HG02623 (cell line): Measurements from ENCODE around the gene OR4C45.
"Not testable (repeated sequence)": the region's sequence is repeated elsewhere in the genome, so short reads cannot be mapped to it uniquely, and the experiment has no call there.

ENCODE experiments used
- ATAC-seq: cut with Tn5 transposase; IDR thresholded peaks from one replicate; pipeline ENCODE4 v1.9.1; 2021; ENCODE audit warnings: moderate library complexity; ENCODE audit not compliant: unreplicated experiment

OR4C45 gene

DNA sequence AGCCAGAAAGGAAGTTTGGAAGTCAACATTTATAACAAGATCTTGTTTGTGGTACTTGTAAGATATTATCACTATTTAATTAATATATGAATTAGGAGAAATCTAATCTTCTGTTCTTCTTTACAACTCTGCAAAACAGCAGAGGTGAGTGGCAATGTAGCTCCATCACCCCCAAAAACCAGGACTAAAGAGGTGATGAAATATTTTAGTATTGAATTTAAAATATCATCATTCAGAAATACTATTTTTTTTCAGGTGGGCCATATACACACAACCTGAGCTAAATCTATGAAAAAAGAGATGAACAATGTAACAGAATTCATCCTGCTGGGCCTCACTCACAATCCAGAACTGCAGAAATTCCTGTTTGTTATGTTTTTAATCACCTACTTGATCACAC is at the start of gene OR4C45:
TSS of gene OR4C45 (plus strand) at position 301 of the 400 bp plus-strand sequence.
- ATAC-seq, result no peak

GRCh38 chr11:49995565-49995964 is 37.1 kb upstream of the OR4C45 start:
- no peak for ATAC-seq

- ATAC-seq, result no peak
Observed at GRCh38 chr11:50030193-50030592, 2.5 kb upstream of the OR4C45 start.

- not testable (repeated sequence) for ATAC-seq
Observed at GRCh38 chr11:50036239-50036638, 3.6 kb downstream of the OR4C45 start.

DNA sequence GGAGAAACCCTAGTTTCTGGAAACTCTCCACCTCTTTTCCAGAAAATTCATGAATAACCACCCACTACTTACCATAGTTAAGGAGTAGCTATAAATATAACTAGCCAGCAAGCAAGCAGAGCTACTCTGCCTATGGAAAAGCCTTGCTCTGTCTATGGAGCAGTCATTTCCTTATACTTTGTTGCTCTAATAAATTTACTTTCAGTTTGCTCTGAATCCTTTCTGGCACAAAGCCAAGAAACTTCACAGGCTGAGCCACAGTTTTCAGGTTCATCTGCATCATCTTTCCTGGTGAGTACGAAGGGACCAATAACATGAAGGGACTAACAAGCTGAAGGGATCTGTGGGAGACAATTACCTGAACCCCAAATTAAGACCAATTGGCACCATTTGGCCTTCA is 4.6 kb downstream of the OR4C45 start:
- no peak for ATAC-seq

DNA sequence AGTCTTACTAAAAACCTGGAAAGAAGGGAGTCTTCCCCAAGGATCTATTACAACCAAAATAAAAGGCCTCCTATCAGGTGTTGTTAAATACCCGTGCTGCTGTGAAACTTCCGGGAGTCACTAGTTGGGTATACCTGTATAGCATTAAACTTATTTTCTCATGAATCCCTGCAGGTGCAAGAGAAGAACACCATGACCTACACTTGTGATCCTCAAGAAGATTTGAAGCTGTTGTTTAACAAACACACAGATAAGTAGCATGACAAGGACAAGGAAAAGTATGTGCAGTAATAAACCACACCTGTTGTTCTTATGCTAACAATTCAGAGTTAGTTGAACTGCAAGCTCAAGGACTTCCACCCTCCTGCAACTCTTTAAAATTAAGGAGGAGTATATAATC is 12.0 kb downstream of the OR4C45 start:
- no peak for ATAC-seq

GRCh38 chr11:50063056-50063455 is 30.4 kb downstream of the OR4C45 start:
- ATAC-seq, result not testable (repeated sequence)

GRCh38 chr11:50070389-50070788 is 37.7 kb downstream of the OR4C45 start:
- ATAC-seq, result no peak

- no peak for ATAC-seq
Observed at GRCh38 chr11:50071584-50072225, 39.0 kb downstream of the OR4C45 start.

GRCh38 chr11:50072226-50073112 is 39.8 kb downstream of the OR4C45 start:
- ATAC-seq, result no peak

DNA sequence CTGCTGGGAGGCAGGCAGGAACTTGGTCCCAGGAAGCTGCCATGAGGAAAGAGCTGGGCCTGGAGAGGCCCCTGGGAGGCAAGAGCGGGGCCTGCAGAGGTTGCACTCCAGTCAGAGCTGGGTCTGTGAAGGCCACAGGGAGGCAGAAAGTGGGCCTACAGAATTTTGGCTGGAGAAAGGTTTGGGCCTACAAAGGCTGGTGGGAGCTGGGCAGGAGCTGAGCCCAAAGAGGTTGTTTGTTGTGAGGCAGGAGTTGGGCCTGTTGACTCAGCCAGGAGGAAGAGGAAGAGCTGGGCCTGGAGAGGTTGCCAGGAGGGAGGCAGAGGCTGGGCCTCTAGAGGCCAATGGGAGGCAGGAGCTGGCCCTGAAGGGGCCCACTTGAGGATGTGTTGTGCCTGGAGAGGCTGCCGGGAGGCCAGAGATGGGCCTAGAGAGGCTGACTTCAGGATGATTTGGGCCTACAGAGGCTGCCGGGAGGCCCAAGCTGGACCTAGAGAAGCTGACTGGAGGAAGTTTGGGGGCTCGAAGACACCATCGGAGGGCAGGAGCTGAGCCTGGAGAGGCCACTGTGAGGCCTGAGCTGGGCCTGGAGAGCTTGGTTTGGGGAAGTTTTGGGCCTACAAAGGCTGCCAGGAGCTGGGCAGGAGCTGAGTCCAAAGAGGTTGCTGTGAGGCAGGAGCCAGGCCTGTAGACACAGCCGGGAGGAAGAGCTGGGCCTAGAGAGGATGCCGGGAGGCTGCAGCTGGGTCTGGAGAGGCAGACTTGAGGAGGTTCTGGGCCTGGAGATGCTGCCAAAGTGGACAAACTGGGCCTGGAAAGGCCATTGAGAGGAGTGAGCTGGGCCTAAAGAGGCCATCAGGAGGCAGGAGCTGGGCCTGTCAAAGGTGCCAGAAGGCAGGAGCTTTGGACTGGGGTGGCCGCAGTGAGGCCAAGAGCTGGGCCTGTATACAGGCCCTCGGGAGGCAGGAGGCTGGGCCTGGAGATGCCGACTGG is 40.7 kb downstream of the OR4C45 start:
- ATAC-seq, result no peak

- ATAC-seq, result no peak
Observed at GRCh38 chr11:50074161-50074560, 41.5 kb downstream of the OR4C45 start.

- ATAC-seq, result no peak
Observed at GRCh38 chr11:50075856-50076255, 43.2 kb downstream of the OR4C45 start.

- no peak for ATAC-seq
Observed at GRCh38 chr11:50077526-50077925, 44.9 kb downstream of the OR4C45 start.

DNA sequence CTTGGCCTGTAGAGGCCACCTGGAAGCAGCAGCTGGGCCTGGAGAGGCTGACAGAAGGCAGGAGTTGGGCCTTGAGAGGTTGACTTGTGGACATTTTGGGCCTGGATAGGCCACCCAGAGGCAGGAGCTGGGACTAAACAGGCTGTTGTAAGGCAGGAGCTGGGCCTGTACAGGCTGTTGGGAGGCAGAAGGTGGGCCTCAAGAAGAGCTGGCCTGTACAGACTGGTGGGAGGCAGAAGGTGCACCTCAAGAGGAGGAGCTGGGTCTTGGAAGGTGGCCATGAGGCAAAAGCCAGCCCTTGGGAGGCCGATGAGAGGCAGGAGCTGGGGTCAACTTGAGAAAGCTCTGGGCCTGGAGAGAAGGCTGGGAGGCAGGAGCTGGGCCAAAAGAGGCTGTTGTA is 45.3 kb downstream of the OR4C45 start:
- no peak for ATAC-seq

GRCh38 chr11:50078946-50079345 is 46.3 kb downstream of the OR4C45 start:
- ATAC-seq, result not testable (repeated sequence)

DNA sequence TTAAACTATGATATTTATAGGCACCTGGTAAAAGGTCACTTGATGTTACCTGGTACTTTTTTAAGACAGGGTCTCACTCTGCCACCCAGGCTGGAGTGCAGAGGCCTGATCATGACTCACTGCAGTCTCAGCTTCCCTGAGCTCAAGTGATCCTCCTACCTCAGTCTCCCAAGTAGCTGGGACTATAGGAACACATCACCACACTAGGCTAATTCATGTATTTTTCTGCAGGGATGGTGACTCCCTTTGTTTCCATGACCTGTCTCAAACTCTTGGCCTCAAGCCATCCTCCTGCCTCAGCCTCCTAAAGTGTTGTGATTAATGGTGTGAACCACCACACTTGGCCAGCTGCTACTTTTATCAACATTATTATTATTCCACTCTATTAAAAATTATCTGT is 47.6 kb downstream of the OR4C45 start:
- no peak for ATAC-seq
